ENCODE data around the gene FBN1. TPM values are rescaled to one million over a fixed set of nuclear protein-coding genes. Genes with fewer than 3 reads are reported as not detected.

FBN1 gene
- total RNA-seq, 6 donors from 2014 or later, result 20.3 to 159 (median 44.3) TPM

GRCh38 chr15:48373821-48374451 is 271.6 kb downstream of the FBN1 start:
- TF ChIP-seq EP300 (IDR thresholded peaks at IDR 0.05), result no peak
- no peak for TF ChIP-seq POLR2A (IDR thresholded peaks at IDR 0.05)
- no peak for TF ChIP-seq POLR2AphosphoS5 (IDR thresholded peaks at IDR 0.05)
- no peak for TF ChIP-seq CTCF (IDR thresholded peaks at IDR 0.05)
- Histone ChIP-seq H3K9me3 (no peaks in the 10 kb centered on the region), H3K27ac (no peak overlapping the region), H3K4me1 (no peaks in the 10 kb centered on the region), H3K4me3 (no peak overlapping the region), H3K27me3 (no peaks in the 10 kb centered on the region), H3K36me3 (no peaks in the 10 kb centered on the region)
- DNase-seq (peak in 1 of 2 donors; percentile 31), ATAC-seq (ENCODE audit: low FRiP score in 2 of 2) (peak; percentile 46 to 91)
- WGBS, 2 donors, result 77 to 82% methylated on average over 10 of the region's 10 CpGs

GRCh38 chr15:48371961-48372360 is 273.5 kb downstream of the FBN1 start:
- H3K4me3 ChIP-seq, result no peak overlapping the region
- no peaks in the 10 kb centered on the region for H3K27me3 ChIP-seq
- no peaks in the 10 kb centered on the region for H3K36me3 ChIP-seq
- no peak for TF ChIP-seq EP300 (IDR thresholded peaks at IDR 0.05)
- TF ChIP-seq POLR2A (IDR thresholded peaks at IDR 0.05), result no peak
- TF ChIP-seq POLR2AphosphoS5 (IDR thresholded peaks at IDR 0.05), result no peak
- TF ChIP-seq CTCF (IDR thresholded peaks at IDR 0.05), result no peak
- no peak for ATAC-seq (ENCODE audit: low FRiP score in 2 of 2)
- 89 to 94% methylated on average over 2 of the region's 2 CpGs for WGBS, 2 donors
- no peak overlapping the region for H3K27ac ChIP-seq
- no peak for DNase-seq
- no peaks in the 10 kb centered on the region for H3K4me1 ChIP-seq
- no peaks in the 10 kb centered on the region for H3K9me3 ChIP-seq

- H3K9me3 ChIP-seq, result no peaks in the 10 kb centered on the region
- H3K4me1 ChIP-seq, result no peaks in the 10 kb centered on the region
- H3K4me3 ChIP-seq, result no peak overlapping the region
- TF ChIP-seq POLR2A (IDR thresholded peaks at IDR 0.05) (no peak), CTCF (IDR thresholded peaks at IDR 0.05) (no peak), EP300 (IDR thresholded peaks at IDR 0.05) (no peak), POLR2AphosphoS5 (IDR thresholded peaks at IDR 0.05) (no peak)
- WGBS, 2 donors, result 40 to 45% methylated on average over 2 of the region's 2 CpGs
- no peaks in the 10 kb centered on the region for H3K27me3 ChIP-seq
- ATAC-seq (ENCODE audit: low FRiP score in 2 of 2), result no peak
- H3K27ac ChIP-seq, result no peak overlapping the region
- DNase-seq, result no peak
- H3K36me3 ChIP-seq, result no peaks in the 10 kb centered on the region
Observed at GRCh38 chr15:48371550-48371949, 274.0 kb downstream of the FBN1 start.

GRCh38 chr15:48370460-48370859 is 275.0 kb downstream of the FBN1 start:
- no peak overlapping the region for H3K27ac ChIP-seq
- H3K4me1 ChIP-seq, result no peaks in the 10 kb centered on the region
- DNase-seq, result no peak
- H3K4me3 ChIP-seq, result no peak overlapping the region
- H3K36me3 ChIP-seq, result no peaks in the 10 kb centered on the region
- WGBS, 2 donors, result 73 to 77% methylated on average over 3 of the region's 3 CpGs
- H3K27me3 ChIP-seq, result no peaks in the 10 kb centered on the region
- TF ChIP-seq POLR2AphosphoS5 (IDR thresholded peaks at IDR 0.05), result no peak
- TF ChIP-seq EP300 (IDR thresholded peaks at IDR 0.05), result no peak
- TF ChIP-seq CTCF (IDR thresholded peaks at IDR 0.05), result no peak
- no peak for TF ChIP-seq POLR2A (IDR thresholded peaks at IDR 0.05)
- no peaks in the 10 kb centered on the region for H3K9me3 ChIP-seq
- peak; percentile 20 to 45 for ATAC-seq (ENCODE audit: low FRiP score in 2 of 2)

- ATAC-seq (ENCODE audit: low FRiP score in 2 of 2) (peak in 1 of 2 donors; percentile 54), DNase-seq (no peak)
- H3K27me3 ChIP-seq, result no peaks in the 10 kb centered on the region
- 66 to 78% methylated on average over 3 of the region's 3 CpGs for WGBS, 2 donors
- H3K4me1 ChIP-seq, result no peaks in the 10 kb centered on the region
- TF ChIP-seq POLR2A (IDR thresholded peaks at IDR 0.05) (no peak), POLR2AphosphoS5 (IDR thresholded peaks at IDR 0.05) (no peak), CTCF (IDR thresholded peaks at IDR 0.05) (no peak), EP300 (IDR thresholded peaks at IDR 0.05) (no peak)
- H3K9me3 ChIP-seq, result no peaks in the 10 kb centered on the region
- H3K27ac ChIP-seq, result no peak overlapping the region
- no peaks in the 10 kb centered on the region for H3K36me3 ChIP-seq
- no peak overlapping the region for H3K4me3 ChIP-seq
Observed at GRCh38 chr15:48367483-48367882, 278.0 kb downstream of the FBN1 start.

Measured in upper lobe of left lung (tissue), 6 donors.